ENCODE results near the gene IPO9. TPM values are rescaled to one million over a fixed set of nuclear protein-coding genes. Genes with fewer than 3 reads are reported as not detected.

Gene IPO9
- polyA plus RNA-seq, 1 experiment = 49.5 TPM

DNA sequence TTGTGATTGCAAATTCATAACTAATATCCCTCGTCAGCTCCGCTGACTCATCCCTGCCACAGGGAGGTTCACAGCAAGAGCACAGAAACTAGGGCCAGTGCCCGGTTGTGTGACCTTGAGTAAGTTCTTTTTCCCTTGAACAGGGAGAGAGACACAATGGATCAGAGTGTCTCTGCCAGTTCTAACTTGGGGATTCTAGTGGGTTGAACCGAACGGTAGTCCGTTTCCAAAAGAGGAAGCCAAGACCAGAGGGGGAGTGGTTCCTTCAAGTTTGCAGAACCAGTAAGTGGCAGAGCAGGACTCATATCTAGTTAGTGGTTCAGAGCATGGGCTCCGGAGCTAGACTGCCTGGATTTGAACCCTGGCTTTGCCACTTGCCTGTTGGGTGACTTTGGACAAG is 54.8 kb downstream of the IPO9 start:
- POLR2A ChIA-PET = no interaction called here
- CTCF ChIA-PET = interaction anchor here (1.0 to 2.9 kb wide), 4 partner anchors 12 to 353 kb away, joined by 3 to 16 read pairs (median 4); no protein-coding TSS in a partner anchor
- DNase-seq (ENCODE audit: low read depth) = no peak
- no peaks in the 10 kb centered on the region for H3K36me3 ChIP-seq (ENCODE audit: control insufficient read depth, insufficient read depth, low read length)
- TF ChIP-seq, protein P1, sequence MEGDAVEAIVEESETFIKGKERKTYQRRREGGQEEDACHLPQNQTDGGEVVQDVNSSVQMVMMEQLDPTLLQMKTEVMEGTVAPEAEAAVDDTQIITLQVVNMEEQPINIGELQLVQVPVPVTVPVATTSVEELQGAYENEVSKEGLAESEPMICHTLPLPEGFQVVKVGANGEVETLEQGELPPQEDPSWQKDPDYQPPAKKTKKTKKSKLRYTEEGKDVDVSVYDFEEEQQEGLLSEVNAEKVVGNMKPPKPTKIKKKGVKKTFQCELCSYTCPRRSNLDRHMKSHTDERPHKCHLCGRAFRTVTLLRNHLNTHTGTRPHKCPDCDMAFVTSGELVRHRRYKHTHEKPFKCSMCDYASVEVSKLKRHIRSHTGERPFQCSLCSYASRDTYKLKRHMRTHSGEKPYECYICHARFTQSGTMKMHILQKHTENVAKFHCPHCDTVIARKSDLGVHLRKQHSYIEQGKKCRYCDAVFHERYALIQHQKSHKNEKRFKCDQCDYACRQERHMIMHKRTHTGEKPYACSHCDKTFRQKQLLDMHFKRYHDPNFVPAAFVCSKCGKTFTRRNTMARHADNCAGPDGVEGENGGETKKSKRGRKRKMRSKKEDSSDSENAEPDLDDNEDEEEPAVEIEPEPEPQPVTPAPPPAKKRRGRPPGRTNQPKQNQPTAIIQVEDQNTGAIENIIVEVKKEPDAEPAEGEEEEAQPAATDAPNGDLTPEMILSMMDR (IDR thresholded peaks at IDR 0.05; ENCODE audit: insufficient read depth, low read depth, low read length) = no peak
- H3K27me3 ChIP-seq (ENCODE audit: control insufficient read depth, insufficient read depth, low read length) = no peaks in the 10 kb centered on the region
- no peak overlapping the region for H3K4me3 ChIP-seq (ENCODE audit: low read depth, low read length)

DNA sequence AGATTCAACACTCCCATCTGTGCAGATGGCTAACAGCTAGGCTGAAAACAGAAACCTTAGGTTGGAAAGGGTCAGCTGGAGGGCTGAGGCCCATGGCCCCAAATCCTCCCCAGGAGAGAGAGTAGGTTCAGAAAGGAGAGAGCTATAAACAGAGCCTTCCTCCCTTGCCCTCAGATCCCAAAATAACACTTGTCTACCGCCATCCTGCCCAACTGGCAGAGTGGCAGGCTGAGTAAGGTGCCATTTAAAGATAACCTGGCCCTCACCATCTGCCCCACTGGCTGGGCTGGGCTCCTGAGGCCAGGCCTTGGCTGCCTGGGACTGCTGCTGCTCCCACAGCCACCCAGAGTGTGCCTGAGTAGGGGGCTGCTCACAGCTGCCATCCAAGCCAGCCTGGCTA is 55.5 kb downstream of the IPO9 start:
- Histone ChIP-seq H3K4me3 (ENCODE audit: low read depth, low read length) (no peak overlapping the region), H3K36me3 (ENCODE audit: control insufficient read depth, insufficient read depth, low read length) (no peaks in the 10 kb centered on the region), H3K27me3 (ENCODE audit: control insufficient read depth, insufficient read depth, low read length) (no peaks in the 10 kb centered on the region)
- ChIA-PET POLR2A (no interaction called here), CTCF (interaction anchor here (2.2 to 2.9 kb wide), 2 partner anchors 11 to 88 kb away, joined by 5 to 16 read pairs; no protein-coding TSS in a partner anchor)
- TF ChIP-seq, protein P1 (IDR thresholded peaks at IDR 0.05; ENCODE audit: insufficient read depth, low read depth, low read length) = no peak
- DNase-seq (ENCODE audit: low read depth) = no peak

DNA sequence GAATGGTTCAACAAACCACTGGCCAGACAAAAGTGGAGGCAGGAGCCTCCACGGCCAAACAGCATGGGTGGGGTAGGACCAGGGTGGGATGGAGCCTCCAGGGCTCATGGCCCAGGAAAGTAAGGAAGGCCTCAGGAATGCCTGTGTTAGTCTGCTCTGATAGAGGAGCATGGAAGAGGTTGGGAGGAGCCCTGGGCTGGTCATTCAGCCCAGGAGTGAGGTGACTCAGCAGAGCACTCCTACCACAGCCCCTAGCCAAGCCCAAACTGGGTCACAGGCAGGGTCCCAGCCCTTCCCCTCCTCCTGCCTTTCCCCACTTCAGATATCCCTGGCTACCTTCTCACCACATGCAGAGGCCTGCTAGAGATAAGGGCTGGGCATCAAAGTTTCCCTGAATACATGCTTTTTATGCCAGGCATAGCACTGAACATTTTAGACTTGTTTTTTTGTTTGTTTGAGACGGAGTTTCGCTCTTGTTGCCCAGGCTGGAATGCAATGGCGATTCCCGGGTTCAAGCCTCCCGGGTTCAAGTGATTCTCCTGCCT is 56.6 kb downstream of the IPO9 start:
- DNase-seq (ENCODE audit: low read depth) = no peak
- TF ChIP-seq, protein P1 (IDR thresholded peaks at IDR 0.05; ENCODE audit: insufficient read depth, low read depth, low read length) = no peak
- no peaks in the 10 kb centered on the region for H3K27me3 ChIP-seq (ENCODE audit: control insufficient read depth, insufficient read depth, low read length)
- no peak overlapping the region for H3K4me3 ChIP-seq (ENCODE audit: low read depth, low read length)
- ChIA-PET CTCF (interaction anchor here (1.3 to 2.5 kb wide), 6 partner anchors 10 to 87 kb away, joined by 3 to 14 read pairs (median 4); partner anchors contain the start of gene LMOD1), POLR2A (no interaction called here)
- no peaks in the 10 kb centered on the region for H3K36me3 ChIP-seq (ENCODE audit: control insufficient read depth, insufficient read depth, low read length)

DNA sequence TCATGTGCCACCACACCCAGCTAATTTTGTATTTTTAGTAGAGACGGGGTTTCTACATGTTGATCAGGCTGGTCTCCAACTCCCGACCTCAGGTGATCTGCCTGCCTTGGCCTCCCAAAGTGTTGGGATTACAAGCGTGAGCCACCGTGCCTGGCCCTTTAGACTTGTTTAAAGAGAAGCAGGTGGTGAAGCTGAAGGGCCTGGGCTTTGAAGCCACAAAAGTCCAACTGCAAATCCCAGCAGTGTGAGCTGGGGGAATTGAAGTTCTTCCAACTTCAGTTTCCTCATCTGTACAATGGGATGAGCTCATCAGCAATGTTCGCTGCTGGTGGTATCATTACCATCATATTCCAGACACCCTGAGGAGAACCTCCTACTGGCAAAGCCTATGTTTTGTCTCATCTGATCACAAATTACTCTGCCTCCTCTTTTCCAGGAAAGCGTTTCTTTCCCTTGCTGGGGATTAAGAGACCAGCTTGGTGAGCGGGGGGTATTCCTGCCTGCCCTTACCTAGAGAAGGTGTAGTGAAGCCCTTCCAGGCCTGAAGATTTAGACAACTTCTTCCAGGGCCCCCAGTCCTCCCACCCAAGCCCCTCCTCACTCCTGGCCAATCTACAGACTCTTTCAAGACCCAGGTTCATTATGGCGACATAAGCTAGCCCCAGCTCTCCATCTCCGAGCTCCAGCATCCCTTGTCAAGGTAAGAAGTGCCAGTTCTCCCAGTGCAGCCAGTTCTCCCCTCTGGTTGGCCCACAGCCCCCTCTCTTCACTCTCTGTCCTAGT is 57.3 kb downstream of the IPO9 start:
- DNase-seq (ENCODE audit: low read depth) = no peak
- TF ChIP-seq, protein P1 (IDR thresholded peaks at IDR 0.05; ENCODE audit: insufficient read depth, low read depth, low read length) = no peak
- no peaks in the 10 kb centered on the region; the same call in 1 of the 2 replicates for H3K36me3 ChIP-seq (ENCODE audit: control insufficient read depth, insufficient read depth, low read length)
- POLR2A ChIA-PET = no interaction called here
- H3K4me3 ChIP-seq (ENCODE audit: low read depth, low read length) = no peak overlapping the region
- H3K27me3 ChIP-seq (ENCODE audit: control insufficient read depth, insufficient read depth, low read length) = no peaks in the 10 kb centered on the region
- CTCF ChIA-PET = interaction anchor here (1.0 to 2.5 kb wide), 9 partner anchors 8 to 87 kb away, joined by 3 to 16 read pairs (median 3); partner anchors contain the start of gene LMOD1

DNA sequence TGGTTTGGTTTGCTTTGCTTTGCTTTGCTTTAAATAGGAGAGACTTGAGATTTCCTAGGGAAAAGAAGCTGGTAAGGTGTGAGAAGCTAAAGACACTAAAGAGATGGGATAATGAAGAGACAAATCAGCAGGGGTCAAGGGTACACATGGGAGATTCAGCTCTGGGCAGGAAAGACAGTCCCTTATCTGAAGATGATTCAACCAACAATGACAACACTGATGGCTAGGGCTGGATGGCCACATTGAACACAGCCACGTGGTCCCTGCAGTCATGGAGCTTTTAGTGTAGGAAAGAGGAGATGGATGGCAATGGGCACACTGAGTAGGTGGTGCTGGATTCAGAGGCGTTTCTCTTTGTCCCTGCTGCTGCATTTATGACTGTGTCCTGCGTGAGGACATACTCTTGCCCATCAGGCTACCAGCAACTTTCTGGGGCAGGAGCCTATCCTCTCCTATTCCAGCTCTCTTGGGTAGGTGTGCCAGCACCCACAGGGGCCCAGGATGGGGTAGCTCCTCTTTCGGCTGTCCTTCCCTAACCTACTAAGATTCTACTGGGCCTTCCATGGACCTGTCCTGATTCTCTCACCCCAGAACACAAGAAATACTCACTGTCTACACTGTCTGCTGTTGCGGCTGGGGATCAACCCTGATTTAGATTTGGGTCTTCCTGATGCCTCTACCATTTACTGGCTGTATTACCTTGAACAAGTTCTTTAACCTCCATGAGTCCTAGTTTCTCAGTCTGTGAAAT is 58.3 kb downstream of the IPO9 start:
- Histone ChIP-seq H3K4me3 (ENCODE audit: low read depth, low read length) (no peak overlapping the region), H3K27me3 (ENCODE audit: control insufficient read depth, insufficient read depth, low read length) (no peaks in the 10 kb centered on the region), H3K36me3 (ENCODE audit: control insufficient read depth, insufficient read depth, low read length) (no peaks in the 10 kb centered on the region; the same call in 1 of the 2 replicates)
- TF ChIP-seq, protein P1 (IDR thresholded peaks at IDR 0.05; ENCODE audit: insufficient read depth, low read depth, low read length) = no peak
- POLR2A ChIA-PET = no interaction called here
- no peak for DNase-seq (ENCODE audit: low read depth)
- CTCF ChIA-PET = interaction anchor here (1.0 to 2.5 kb wide), 9 partner anchors 9 to 113 kb away, joined by 3 to 16 read pairs (median 4); no protein-coding TSS in a partner anchor

All from BJ (cell line).